CD4-positive, alpha-beta T cell (primary cell): ENCODE measurements around the gene PGAP3. TPM values are rescaled to one million over a fixed set of nuclear protein-coding genes. Genes with fewer than 3 reads are reported as not detected.
A peak's percentile ranks its signal among the peaks of the same experiment; 100 is the strongest.

Source experiments
- ATAC-seq: fragments of 200-7000 bp; cut with Tn5 transposase; one replicate; pipeline ENCODE4 v1.10.0; 2022; ENCODE audit warnings: mild to moderate bottlenecking; ENCODE audit not compliant: poor library complexity
- CTCF ChIA-PET: fragments of 350-600 bp; sonication (Branson Sonifier 250); formaldehyde crosslinking; loops from one replicate; lab custom pipeline; 2021; ENCODE audit warnings: antibody characterized with exemption, inconsistent platforms; lab: Charles Lee
- POLR2A ChIA-PET: fragments of 350-600 bp; sonication (Branson Sonifier 250); formaldehyde crosslinking; loops from one replicate; lab custom pipeline; 2021; ENCODE audit warnings: antibody characterized with exemption, inconsistent platforms; lab: Charles Lee
- DNase-seq, 14 experiments: peaks; one replicate each; pipeline ENCODE4 v3.0.0-alpha.2; 2013 to 2020; ENCODE audit warnings: mixed read lengths in 2 of 14
- H3K27ac ChIP-seq, 2 donors: one replicate each; pipeline versions ENCODE4 v1.5.1 to v1.7.0; 2013; ENCODE audit warnings: low read length in 2 of 2, low read depth in 1 of 2, mild to moderate bottlenecking in 1 of 2
- H3K27me3 ChIP-seq, 2 experiments: 1 replicate in 1 of 2; 2 replicates in 1 of 2; pipeline versions ENCODE4 v1.6.1 to v1.7.0; 2013; ENCODE audit warnings: low read length in 2 of 2, control low read depth in 1 of 2, mild to moderate bottlenecking in 1 of 2, moderate library complexity in 1 of 2; ENCODE audit not compliant: insufficient read depth in 2 of 2, control insufficient read depth in 1 of 2
- H3K36me3 ChIP-seq: one replicate; pipeline ENCODE4 v1.6.1; 2013; ENCODE audit warnings: low read length, control low read depth; ENCODE audit not compliant: insufficient read depth
- H3K4me1 ChIP-seq: one replicate; pipeline ENCODE4 v1.6.1; 2013; ENCODE audit warnings: low read length, control low read depth; ENCODE audit not compliant: insufficient read depth
- H3K4me3 ChIP-seq: one replicate; pipeline ENCODE4 v1.5.1; 2013; ENCODE audit warnings: mild to moderate bottlenecking, low read length, moderate library complexity
- H3K9me3 ChIP-seq, 2 experiments: 1 replicate in 1 of 2; 2 replicates in 1 of 2; pipeline versions ENCODE4 v1.6.1 to v1.7.0; 2013; ENCODE audit warnings: low read length in 2 of 2, mild to moderate bottlenecking in 2 of 2, control low read depth in 1 of 2, moderate library complexity in 1 of 2; ENCODE audit not compliant: control insufficient read depth in 1 of 2, insufficient read depth in 1 of 2
- H3K27ac Mint-ChIP-seq: one replicate; pipeline ENCODE4 v1.8.0; 2020; ENCODE audit warnings: mixed read lengths
- H3K27me3 Mint-ChIP-seq: one replicate; pipeline ENCODE4 v1.8.0; 2021; ENCODE audit warnings: mixed read lengths
- H3K36me3 Mint-ChIP-seq: one replicate; pipeline ENCODE4 v1.8.0; 2021; ENCODE audit warnings: low read depth, mixed read lengths
- H3K4me1 Mint-ChIP-seq: one replicate; pipeline ENCODE4 v1.8.0; 2021; ENCODE audit warnings: low read depth, mixed read lengths
- H3K4me3 Mint-ChIP-seq: one replicate; pipeline ENCODE4 v1.8.0; 2020; ENCODE audit warnings: mild to moderate bottlenecking, mixed read lengths
- H3K9me3 Mint-ChIP-seq: one replicate; pipeline ENCODE4 v1.8.0; 2020; ENCODE audit warnings: mixed read lengths
- CTCF ChIP-seq: fragments of 200-600 bp; IDR thresholded peaks from one replicate; pipeline ENCODE4 v1.8.0; 2022; ENCODE audit warnings: antibody characterized with exemption, mild to moderate bottlenecking
- intact Hi-C, 2 experiments: fragments of 100-400 bp; cut with DNase I in 1 of 2; cut with micrococcal nuclease in 1 of 2; formaldehyde crosslinking; loops; one replicate each; pipeline versions ENCODE4 v1.15.1 to v1.9.0; 2023 to 2025; cut with DNase I, micrococcal nuclease
- total RNA-seq, 174 experiments: library from RNA in 2 of 174; stranded (reverse) in 2 of 174; gene quantifications; one replicate each; pipeline ENCODE4 v1.2.3 and lab custom pipeline; 2021 to 2026

PGAP3 gene
- total RNA-seq, 2 experiments from 2014 or later: 26.1 to 30.7 TPM

- H3K4me3 Mint-ChIP-seq: peak overlapping the region; percentile 55
- POLR2A ChIA-PET: interaction anchor here (1.0 to 1.4 kb wide), 4 partner anchors 9 to 267 kb away, joined by 3 to 9 read pairs (median 4); partner anchors contain the start of genes LRRC3C, ORMDL3, PNMT and STARD3
- H3K9me3 Mint-ChIP-seq: no peaks in the 10 kb centered on the region
- Histone ChIP-seq H3K36me3 (peaks cover 61% of the 10 kb centered on the region), H3K4me1 (peaks cover 27% of the 10 kb centered on the region), H3K27me3 (no peaks in the 10 kb centered on the region), H3K27ac (peak overlapping the region in 1 of 2 donors; percentile 7), H3K9me3 (no peaks in the 10 kb centered on the region), H3K4me3 (no peak overlapping the region)
- peaks cover 68% of the 10 kb centered on the region for H3K36me3 Mint-ChIP-seq
- CTCF ChIA-PET: no interaction called here
- H3K4me1 Mint-ChIP-seq: peaks cover 36% of the 10 kb centered on the region
- no peak for DNase-seq
- TF ChIP-seq CTCF: no peak
- ATAC-seq: no peak
- intact Hi-C loops: no loop called here
- peak overlapping the region; percentile 88 for H3K27ac Mint-ChIP-seq
- peaks cover under 1% of the 10 kb centered on the region for H3K27me3 Mint-ChIP-seq
Observed at GRCh38 chr17:39660011-39660360, 27.9 kb downstream of the PGAP3 start.

GRCh38 chr17:39659279-39660010, 28.4 kb downstream of the PGAP3 start:
- Mint-ChIP-seq H3K9me3 (no peaks in the 10 kb centered on the region), H3K36me3 (peaks cover 70% of the 10 kb centered on the region), H3K27me3 (no peaks in the 10 kb centered on the region), H3K4me1 (peaks cover 41% of the 10 kb centered on the region), H3K27ac (peak overlapping the region; percentile 88), H3K4me3 (peak overlapping the region; percentile 55)
- ChIA-PET CTCF (no interaction called here), POLR2A (interaction anchor here (1.0 to 1.4 kb wide), 4 partner anchors 9 to 267 kb away, joined by 3 to 9 read pairs (median 4); partner anchors contain the start of genes LRRC3C, ORMDL3, PNMT and STARD3)
- H3K4me1 ChIP-seq: peaks cover 31% of the 10 kb centered on the region
- TF ChIP-seq CTCF: no peak
- intact Hi-C loops: no loop called here
- H3K9me3 ChIP-seq: no peaks in the 10 kb centered on the region
- H3K27me3 ChIP-seq: no peaks in the 10 kb centered on the region
- ATAC-seq (peak; percentile 53), DNase-seq (peak in 1 of 14 experiments; percentile 30)
- no peak overlapping the region for H3K4me3 ChIP-seq
- peak overlapping the region in 1 of 2 donors; percentile 7 for H3K27ac ChIP-seq
- H3K36me3 ChIP-seq: peaks cover 67% of the 10 kb centered on the region

- H3K9me3 Mint-ChIP-seq: no peaks in the 10 kb centered on the region
- no peaks in the 10 kb centered on the region for H3K27me3 Mint-ChIP-seq
- Histone ChIP-seq H3K4me3 (no peak overlapping the region), H3K36me3 (peaks cover 70% of the 10 kb centered on the region), H3K9me3 (no peaks in the 10 kb centered on the region), H3K27me3 (no peaks in the 10 kb centered on the region), H3K4me1 (peaks cover 36% of the 10 kb centered on the region), H3K27ac (no peak overlapping the region)
- peaks cover 66% of the 10 kb centered on the region for H3K36me3 Mint-ChIP-seq
- ATAC-seq (no peak), DNase-seq (no peak)
- peaks cover 45% of the 10 kb centered on the region for H3K4me1 Mint-ChIP-seq
- H3K4me3 Mint-ChIP-seq: no peak overlapping the region
- no peak for TF ChIP-seq CTCF
- intact Hi-C loops: no loop called here
- POLR2A ChIA-PET: interaction anchor here (1.1 kb wide), 1 partner anchor 10 kb away, joined by 5 read pairs; the partner anchor contains the start of gene PNMT
- CTCF ChIA-PET: no interaction called here
- H3K27ac Mint-ChIP-seq: peak overlapping the region; percentile 66
Observed at GRCh38 chr17:39658760-39659159, 29.1 kb downstream of the PGAP3 start.
